ENCODE data around the gene HOXD11. TPM values are rescaled to one million over a fixed set of nuclear protein-coding genes. Genes with fewer than 3 reads are reported as not detected.
A peak's percentile ranks its signal among the peaks of the same experiment; 100 is the strongest.

The HOXD11 gene
- total and polyA plus RNA-seq, 2 of the 13 experiments (the other 11 are each of a cell fraction or from before 2014, with no cell fraction given): not detected

DNA sequence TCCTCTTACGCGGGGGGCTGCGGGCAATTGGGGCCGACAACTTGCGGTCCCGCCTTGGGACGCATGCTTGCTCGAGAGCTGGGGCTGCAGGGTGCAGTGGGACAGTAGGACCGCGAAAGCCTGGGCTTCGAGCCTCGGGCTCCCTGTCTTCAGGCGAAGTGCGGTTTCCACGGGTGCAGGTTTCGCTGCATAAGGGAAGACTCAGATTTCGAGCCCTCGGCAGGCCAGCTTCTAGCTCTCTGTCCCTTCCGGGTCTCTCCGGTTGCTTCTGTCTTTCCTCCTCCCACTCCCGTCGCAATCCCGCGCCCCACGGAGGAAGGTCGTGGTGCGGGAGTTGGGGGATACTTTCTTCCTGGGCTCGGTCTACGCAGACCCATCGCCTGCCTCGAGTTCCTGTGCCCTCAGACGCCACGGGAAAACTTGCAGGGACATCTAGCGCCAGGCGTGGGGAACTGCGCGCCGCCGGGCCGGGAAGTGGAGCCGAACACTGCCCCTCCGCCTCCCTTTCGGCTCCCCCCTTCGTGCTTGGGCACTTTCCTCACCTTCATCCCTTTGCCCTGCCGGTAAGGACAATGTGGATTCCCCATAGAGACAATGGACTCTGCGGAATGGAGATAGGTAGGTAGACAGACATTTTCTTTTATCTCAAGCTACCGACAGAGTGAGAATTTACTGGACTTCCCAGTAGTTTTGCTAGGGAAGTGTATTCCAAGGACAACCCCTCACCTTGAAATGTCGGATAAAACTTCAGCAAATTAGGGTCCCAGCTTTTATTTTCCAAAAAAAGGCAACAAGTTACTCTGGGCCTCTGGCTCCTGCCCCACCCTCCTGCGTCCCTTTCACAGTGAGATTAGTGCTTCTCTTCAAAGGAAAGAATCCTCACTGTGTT lies 18.8 kb upstream of the HOXD11 start (continued):
- TF ChIP-seq, protein P1, sequence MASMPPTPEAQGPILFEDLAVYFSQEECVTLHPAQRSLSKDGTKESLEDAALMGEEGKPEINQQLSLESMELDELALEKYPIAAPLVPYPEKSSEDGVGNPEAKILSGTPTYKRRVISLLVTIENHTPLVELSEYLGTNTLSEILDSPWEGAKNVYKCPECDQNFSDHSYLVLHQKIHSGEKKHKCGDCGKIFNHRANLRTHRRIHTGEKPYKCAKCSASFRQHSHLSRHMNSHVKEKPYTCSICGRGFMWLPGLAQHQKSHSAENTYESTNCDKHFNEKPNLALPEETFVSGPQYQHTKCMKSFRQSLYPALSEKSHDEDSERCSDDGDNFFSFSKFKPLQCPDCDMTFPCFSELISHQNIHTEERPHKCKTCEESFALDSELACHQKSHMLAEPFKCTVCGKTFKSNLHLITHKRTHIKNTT (CRISPR knock-in tag; IDR thresholded peaks at IDR 0.05): 0 out of 2 replicates have a peak, but pooled peaks have one; percentile 26
- TF ChIP-seq, protein P2, sequence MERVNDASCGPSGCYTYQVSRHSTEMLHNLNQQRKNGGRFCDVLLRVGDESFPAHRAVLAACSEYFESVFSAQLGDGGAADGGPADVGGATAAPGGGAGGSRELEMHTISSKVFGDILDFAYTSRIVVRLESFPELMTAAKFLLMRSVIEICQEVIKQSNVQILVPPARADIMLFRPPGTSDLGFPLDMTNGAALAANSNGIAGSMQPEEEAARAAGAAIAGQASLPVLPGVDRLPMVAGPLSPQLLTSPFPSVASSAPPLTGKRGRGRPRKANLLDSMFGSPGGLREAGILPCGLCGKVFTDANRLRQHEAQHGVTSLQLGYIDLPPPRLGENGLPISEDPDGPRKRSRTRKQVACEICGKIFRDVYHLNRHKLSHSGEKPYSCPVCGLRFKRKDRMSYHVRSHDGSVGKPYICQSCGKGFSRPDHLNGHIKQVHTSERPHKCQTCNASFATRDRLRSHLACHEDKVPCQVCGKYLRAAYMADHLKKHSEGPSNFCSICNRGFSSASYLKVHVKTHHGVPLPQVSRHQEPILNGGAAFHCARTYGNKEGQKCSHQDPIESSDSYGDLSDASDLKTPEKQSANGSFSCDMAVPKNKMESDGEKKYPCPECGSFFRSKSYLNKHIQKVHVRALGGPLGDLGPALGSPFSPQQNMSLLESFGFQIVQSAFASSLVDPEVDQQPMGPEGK (CRISPR knock-in tag; IDR thresholded peaks at IDR 0.05): peak; percentile 59; the same call in 1 of the 2 replicates
- no peak for TF ChIP-seq MEIS1 (CRISPR knock-in tag; IDR thresholded peaks at IDR 0.05; ENCODE audit: borderline replicate concordance)
- TF ChIP-seq ZNF788 (CRISPR knock-in tag; IDR thresholded peaks at IDR 0.05; ENCODE audit: borderline replicate concordance): peak; percentile 60
- TF ChIP-seq GFI1 (CRISPR knock-in tag; IDR thresholded peaks at IDR 0.05; ENCODE audit: borderline replicate concordance): peak; percentile 61; the same call in 1 of the 2 replicates
- TF ChIP-seq FOSL2 (CRISPR knock-in tag; IDR thresholded peaks at IDR 0.05): peak; percentile 17; the same call in 1 of the 2 replicates
- TF ChIP-seq RBAK (CRISPR knock-in tag; IDR thresholded peaks at IDR 0.05): no peak
- no peak for TF ChIP-seq ZNF205 (CRISPR knock-in tag; IDR thresholded peaks at IDR 0.05)
- no peak for TF ChIP-seq ZNF577 (CRISPR knock-in tag; IDR thresholded peaks at IDR 0.05; ENCODE audit: borderline replicate concordance, low read depth)
- TF ChIP-seq ETV5 (CRISPR knock-in tag; IDR thresholded peaks at IDR 0.05; ENCODE audit: borderline replicate concordance): peak; percentile 33; the same call in 1 of the 2 replicates
- TF ChIP-seq, protein P3, sequence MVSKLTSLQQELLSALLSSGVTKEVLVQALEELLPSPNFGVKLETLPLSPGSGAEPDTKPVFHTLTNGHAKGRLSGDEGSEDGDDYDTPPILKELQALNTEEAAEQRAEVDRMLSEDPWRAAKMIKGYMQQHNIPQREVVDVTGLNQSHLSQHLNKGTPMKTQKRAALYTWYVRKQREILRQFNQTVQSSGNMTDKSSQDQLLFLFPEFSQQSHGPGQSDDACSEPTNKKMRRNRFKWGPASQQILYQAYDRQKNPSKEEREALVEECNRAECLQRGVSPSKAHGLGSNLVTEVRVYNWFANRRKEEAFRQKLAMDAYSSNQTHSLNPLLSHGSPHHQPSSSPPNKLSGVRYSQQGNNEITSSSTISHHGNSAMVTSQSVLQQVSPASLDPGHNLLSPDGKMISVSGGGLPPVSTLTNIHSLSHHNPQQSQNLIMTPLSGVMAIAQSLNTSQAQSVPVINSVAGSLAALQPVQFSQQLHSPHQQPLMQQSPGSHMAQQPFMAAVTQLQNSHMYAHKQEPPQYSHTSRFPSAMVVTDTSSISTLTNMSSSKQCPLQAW (CRISPR knock-in tag; IDR thresholded peaks at IDR 0.05): peak; percentile 24; the same call in 1 of the 2 replicates
- TF ChIP-seq ZNF441 (CRISPR knock-in tag; IDR thresholded peaks at IDR 0.05; ENCODE audit: borderline replicate concordance): peak; percentile 40; the same call in 1 of the 2 replicates
- TF ChIP-seq MIER2 (CRISPR knock-in tag; IDR thresholded peaks at IDR 0.05): peak; percentile 48; the same call in 1 of the 2 replicates
- no peak for TF ChIP-seq ATM (IDR thresholded peaks at IDR 0.05; ENCODE audit: borderline replicate concordance)
- no peak for TF ChIP-seq CREB1 (IDR thresholded peaks at IDR 0.05)
- no peak for TF ChIP-seq CREB1 (CRISPR knock-in tag; IDR thresholded peaks at IDR 0.05)
- no peak for TF ChIP-seq SMARCE1 (IDR thresholded peaks at IDR 0.05; ENCODE audit: borderline replicate concordance)
- TF ChIP-seq ZNF589 (CRISPR knock-in tag; conservative IDR thresholded peaks at IDR 0.05): no peak
- TF ChIP-seq ZNF558 (CRISPR knock-in tag; IDR thresholded peaks at IDR 0.05; ENCODE audit: borderline replicate concordance): 0 out of 2 replicates have a peak, but pooled peaks have one; percentile 13
- TF ChIP-seq HCFC1 (IDR thresholded peaks at IDR 0.05; ENCODE audit: low read depth, low read length): no peak
- TF ChIP-seq NRL (CRISPR knock-in tag; IDR thresholded peaks at IDR 0.05; ENCODE audit: borderline replicate concordance): peak; percentile 38; the same call in 1 of the 2 replicates
- TF ChIP-seq HOXA3 (CRISPR knock-in tag; IDR thresholded peaks at IDR 0.05): peak; percentile 68; the same call in 1 of the 2 replicates
- TF ChIP-seq ZNF724P (CRISPR knock-in tag; IDR thresholded peaks at IDR 0.05; ENCODE audit: borderline replicate concordance): no peak
